ENCODE results near the gene AURKAIP1. TPM values are rescaled to one million over a fixed set of nuclear protein-coding genes. Genes with fewer than 3 reads are reported as not detected.
A peak's percentile ranks its signal among the peaks of the same experiment; 100 is the strongest.

AURKAIP1 gene
- polyA plus RNA-seq, 1 of the 3 experiments (the other 2 are of a cell fraction), result 214 TPM

DNA sequence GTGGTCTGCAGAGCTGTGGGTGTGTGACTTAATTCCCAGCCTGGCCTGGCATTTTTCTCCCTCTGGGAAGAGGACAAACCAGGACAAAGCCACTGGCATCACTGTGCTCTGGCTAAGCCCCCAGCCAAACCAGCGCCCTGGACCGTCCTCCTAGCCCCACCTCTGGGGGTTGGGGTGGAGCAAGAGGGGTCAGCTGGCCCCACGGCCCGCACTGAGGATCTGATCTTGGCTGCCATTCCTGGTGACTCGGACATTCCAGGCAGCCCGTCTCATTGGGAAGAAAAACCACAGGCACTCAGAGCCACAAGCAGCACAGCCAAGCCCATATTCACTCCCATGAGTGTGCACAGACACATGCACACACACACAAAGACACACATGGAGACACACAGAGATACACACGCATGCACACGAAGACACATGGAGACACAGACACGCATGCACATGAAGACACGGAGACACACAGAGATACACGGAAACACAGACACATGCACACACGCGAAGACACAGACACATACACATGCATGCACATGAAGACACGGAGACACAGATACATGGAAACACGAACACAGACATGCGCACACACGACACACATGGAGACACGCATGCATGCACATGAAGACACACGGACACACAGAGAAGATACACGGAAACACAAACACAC, 14.4 kb downstream of the AURKAIP1 start:
- no peak overlapping the region for H3K4me3 ChIP-seq (ENCODE audit: low read depth in 2 of 2, low read length in 1 of 2)
- H3F3A ChIP-seq (replicated peaks; ENCODE audit: insufficient read depth), result peaks cover 8% of the 10 kb centered on the region
- WGBS (ENCODE audit: low lambda C conversion rate), result 55% methylated on average over 16 of the region's 20 CpGs
- CTCF ChIA-PET, result interaction anchor here (0.6 to 3.6 kb wide), 2 partner anchors 9 to 10 kb away, joined by 3 to 37 read pairs; no protein-coding TSS in a partner anchor
- no peaks in the 10 kb centered on the region for H3K9me2 ChIP-seq
- POLR2A ChIA-PET, result interaction anchor here (1.6 kb wide), 1 partner anchor 15 kb away, joined by 6 read pairs; the partner anchor contains the start of gene AURKAIP1
- peaks cover 20 to 39% of the 10 kb centered on the region in 2 experiments; a peak in 3 of 4 replicates for H3K4me1 ChIP-seq (ENCODE audit: control insufficient read depth in 1 of 2, insufficient read depth in 2 of 2, low read depth in 1 of 2, low read length in 1 of 2)
- no peaks in the 10 kb centered on the region for H3K79me2 ChIP-seq (ENCODE audit: insufficient read depth)
- DNase-seq, result peak; percentile 78
- H2AFZ ChIP-seq (ENCODE audit: low read depth), result no peak overlapping the region; the same call in 1 of the 2 replicates
- no peaks in the 10 kb centered on the region for H3K36me3 ChIP-seq (replicated peaks in 1 of 2; ENCODE audit: control insufficient read depth in 1 of 2, insufficient read depth in 2 of 2, low read length in 1 of 2)
- peak overlapping the region; percentile 70; the same call in 1 of the 2 replicates for H3K4me2 ChIP-seq
- H3K9ac ChIP-seq, result no peak overlapping the region; the same call in 1 of the 2 replicates
- no peaks in the 10 kb centered on the region for H3K9me3 ChIP-seq
- peak overlapping the region; percentile 88 to 98 for H3K27ac ChIP-seq (ENCODE audit: low read depth in 2 of 2, low read length in 1 of 2)
- no peaks in the 10 kb centered on the region for H4K20me1 ChIP-seq (ENCODE audit: insufficient read depth)
- TF ChIP-seq FOSL2 (IDR thresholded peaks at IDR 0.05; ENCODE audit: borderline replicate concordance, low read depth), result peak; percentile 90; the same call in 1 of the 2 replicates
- TF ChIP-seq EP300 (IDR thresholded peaks at IDR 0.05; ENCODE audit: borderline replicate concordance in 1 of 2, low read depth in 1 of 2, low read length in 1 of 2), result peak in 1 of 2 experiments; percentile 63; a peak in 1 of 4 replicates
- peak; percentile 85 for TF ChIP-seq TEAD4 (IDR thresholded peaks at IDR 0.05; ENCODE audit: borderline replicate concordance, insufficient read depth)
- TF ChIP-seq, protein P1, sequence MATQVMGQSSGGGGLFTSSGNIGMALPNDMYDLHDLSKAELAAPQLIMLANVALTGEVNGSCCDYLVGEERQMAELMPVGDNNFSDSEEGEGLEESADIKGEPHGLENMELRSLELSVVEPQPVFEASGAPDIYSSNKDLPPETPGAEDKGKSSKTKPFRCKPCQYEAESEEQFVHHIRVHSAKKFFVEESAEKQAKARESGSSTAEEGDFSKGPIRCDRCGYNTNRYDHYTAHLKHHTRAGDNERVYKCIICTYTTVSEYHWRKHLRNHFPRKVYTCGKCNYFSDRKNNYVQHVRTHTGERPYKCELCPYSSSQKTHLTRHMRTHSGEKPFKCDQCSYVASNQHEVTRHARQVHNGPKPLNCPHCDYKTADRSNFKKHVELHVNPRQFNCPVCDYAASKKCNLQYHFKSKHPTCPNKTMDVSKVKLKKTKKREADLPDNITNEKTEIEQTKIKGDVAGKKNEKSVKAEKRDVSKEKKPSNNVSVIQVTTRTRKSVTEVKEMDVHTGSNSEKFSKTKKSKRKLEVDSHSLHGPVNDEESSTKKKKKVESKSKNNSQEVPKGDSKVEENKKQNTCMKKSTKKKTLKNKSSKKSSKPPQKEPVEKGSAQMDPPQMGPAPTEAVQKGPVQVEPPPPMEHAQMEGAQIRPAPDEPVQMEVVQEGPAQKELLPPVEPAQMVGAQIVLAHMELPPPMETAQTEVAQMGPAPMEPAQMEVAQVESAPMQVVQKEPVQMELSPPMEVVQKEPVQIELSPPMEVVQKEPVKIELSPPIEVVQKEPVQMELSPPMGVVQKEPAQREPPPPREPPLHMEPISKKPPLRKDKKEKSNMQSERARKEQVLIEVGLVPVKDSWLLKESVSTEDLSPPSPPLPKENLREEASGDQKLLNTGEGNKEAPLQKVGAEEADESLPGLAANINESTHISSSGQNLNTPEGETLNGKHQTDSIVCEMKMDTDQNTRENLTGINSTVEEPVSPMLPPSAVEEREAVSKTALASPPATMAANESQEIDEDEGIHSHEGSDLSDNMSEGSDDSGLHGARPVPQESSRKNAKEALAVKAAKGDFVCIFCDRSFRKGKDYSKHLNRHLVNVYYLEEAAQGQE (IDR thresholded peaks at IDR 0.05; ENCODE audit: low read depth, low read length), result peak; percentile 22; the same call in 1 of the 2 replicates
- TF ChIP-seq MXI1 (IDR thresholded peaks at IDR 0.05; ENCODE audit: low read depth, low read length), result no peak
- no peak; the same call in 1 of the 2 replicates for TF ChIP-seq RXRA (IDR thresholded peaks at IDR 0.05; ENCODE audit: borderline replicate concordance, low read depth)
- TF ChIP-seq ELF1 (IDR thresholded peaks at IDR 0.05), result no peak
- no peak for TF ChIP-seq NRF1 (IDR thresholded peaks at IDR 0.05; ENCODE audit: low read depth, low read length)
- TF ChIP-seq, protein P2, sequence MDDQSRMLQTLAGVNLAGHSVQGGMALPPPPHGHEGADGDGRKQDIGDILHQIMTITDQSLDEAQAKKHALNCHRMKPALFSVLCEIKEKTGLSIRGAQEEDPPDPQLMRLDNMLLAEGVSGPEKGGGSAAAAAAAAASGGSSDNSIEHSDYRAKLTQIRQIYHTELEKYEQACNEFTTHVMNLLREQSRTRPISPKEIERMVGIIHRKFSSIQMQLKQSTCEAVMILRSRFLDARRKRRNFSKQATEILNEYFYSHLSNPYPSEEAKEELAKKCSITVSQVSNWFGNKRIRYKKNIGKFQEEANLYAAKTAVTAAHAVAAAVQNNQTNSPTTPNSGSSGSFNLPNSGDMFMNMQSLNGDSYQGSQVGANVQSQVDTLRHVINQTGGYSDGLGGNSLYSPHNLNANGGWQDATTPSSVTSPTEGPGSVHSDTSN (IDR thresholded peaks at IDR 0.05), result peak; percentile 52
- peak; percentile 44; the same call in 1 of the 2 replicates for TF ChIP-seq SIN3A (IDR thresholded peaks at IDR 0.05; ENCODE audit: borderline replicate concordance, low read depth, low read length)
- peak; percentile 90 for TF ChIP-seq NFIC (IDR thresholded peaks at IDR 0.05; ENCODE audit: borderline replicate concordance)
- peak; percentile 17; the same call in 1 of the 2 replicates for TF ChIP-seq TAF1 (IDR thresholded peaks at IDR 0.05; ENCODE audit: borderline replicate concordance, low read depth, low read length)
- TF ChIP-seq, protein P3, sequence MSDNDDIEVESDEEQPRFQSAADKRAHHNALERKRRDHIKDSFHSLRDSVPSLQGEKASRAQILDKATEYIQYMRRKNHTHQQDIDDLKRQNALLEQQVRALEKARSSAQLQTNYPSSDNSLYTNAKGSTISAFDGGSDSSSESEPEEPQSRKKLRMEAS (IDR thresholded peaks at IDR 0.05; ENCODE audit: low read depth), result peak; percentile 53; the same call in 1 of the 2 replicates
- TF ChIP-seq, protein P4, sequence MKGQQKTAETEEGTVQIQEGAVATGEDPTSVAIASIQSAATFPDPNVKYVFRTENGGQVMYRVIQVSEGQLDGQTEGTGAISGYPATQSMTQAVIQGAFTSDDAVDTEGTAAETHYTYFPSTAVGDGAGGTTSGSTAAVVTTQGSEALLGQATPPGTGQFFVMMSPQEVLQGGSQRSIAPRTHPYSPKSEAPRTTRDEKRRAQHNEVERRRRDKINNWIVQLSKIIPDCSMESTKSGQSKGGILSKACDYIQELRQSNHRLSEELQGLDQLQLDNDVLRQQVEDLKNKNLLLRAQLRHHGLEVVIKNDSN (IDR thresholded peaks at IDR 0.05; ENCODE audit: borderline replicate concordance, low read depth), result peak; percentile 68; the same call in 1 of the 2 replicates
- TF ChIP-seq POLR2AphosphoS5 (IDR thresholded peaks at IDR 0.05; ENCODE audit: low read depth, low read length), result peak; percentile 62
- TF ChIP-seq RAD21 (IDR thresholded peaks at IDR 0.05; ENCODE audit: low read length), result no peak
- peak; percentile 68 for TF ChIP-seq TCF12 (IDR thresholded peaks at IDR 0.05)
- no peak for TF ChIP-seq MEF2A (IDR thresholded peaks at IDR 0.05; ENCODE audit: borderline replicate concordance, low read depth)
- no peaks in the 10 kb centered on the region for H3K27me3 ChIP-seq (ENCODE audit: insufficient read depth)
